Neural cell (in vitro differentiated cells): ENCODE measurements around the gene TCF25. TPM values are rescaled to one million over a fixed set of nuclear protein-coding genes. Genes with fewer than 3 reads are reported as not detected.

Experiments
- H2AFZ ChIP-seq: fragments of 200-600, 300-800 bp; sonication (generic), shearing (Covaris generic); 2 replicates; pipeline ENCODE4 v1.6.0; 2014; ENCODE audit warnings: low read depth, mild to moderate bottlenecking, antibody characterized with exemption, low read length, moderate library complexity
- H3F3A ChIP-seq: fragments of 200-600 bp; shearing (Covaris generic); 2 replicates; pipeline ENCODE4 v1.6.1; 2016; ENCODE audit warnings: mild to moderate bottlenecking, moderate library complexity, mixed read lengths, antibody characterized with exemption, low read length; ENCODE audit not compliant: insufficient read depth, poor library complexity, severe bottlenecking
- H3K27ac ChIP-seq: fragments of 200-600, 300-800 bp; sonication (generic), shearing (Covaris generic); 2 replicates; pipeline ENCODE4 v1.5.1; 2014; ENCODE audit warnings: mild to moderate bottlenecking, low read length, moderate library complexity
- H3K27me3 ChIP-seq: fragments of 300-800, 200-600 bp; sonication (generic), shearing (Covaris generic); 2 replicates; pipeline ENCODE4 v1.6.0; 2014; ENCODE audit warnings: mild to moderate bottlenecking, low read depth, low read length, moderate library complexity; ENCODE audit not compliant: insufficient read depth
- H3K36me3 ChIP-seq: fragments of 300-800, 200-600 bp; sonication (generic), shearing (Covaris generic); 2 replicates; pipeline ENCODE4 v1.5.1; 2014; ENCODE audit warnings: mild to moderate bottlenecking, antibody characterized with exemption, low read length, moderate library complexity; ENCODE audit not compliant: insufficient read depth
- H3K4me2 ChIP-seq: fragments of 300-800, 200-600 bp; sonication (generic), shearing (Covaris generic); 2 replicates; pipeline ENCODE4 v1.6.0; 2014; ENCODE audit warnings: mild to moderate bottlenecking, low read length
- H3K4me3 ChIP-seq: fragments of 300-800, 200-600 bp; sonication (generic), shearing (Covaris generic); 2 replicates; pipeline ENCODE4 v1.5.1; 2014; ENCODE audit warnings: mild to moderate bottlenecking, low read length, moderate library complexity
- H3K79me2 ChIP-seq: fragments of 200-600 bp; shearing (Covaris generic); replicated peaks from 2 replicates; pipeline ENCODE4 v1.6.0; 2014; ENCODE audit warnings: mild to moderate bottlenecking, low read length, moderate library complexity; ENCODE audit not compliant: insufficient read depth
- H3K9ac ChIP-seq: fragments of 300-800, 200-600 bp; sonication (generic), shearing (Covaris generic); 2 replicates; pipeline ENCODE4 v1.6.1; 2016; ENCODE audit warnings: mild to moderate bottlenecking, low read length, mixed read lengths
- H3K9me2 ChIP-seq: fragments of 200-600 bp; shearing (Covaris generic); 2 replicates; pipeline ENCODE4 v1.6.1; 2016; ENCODE audit warnings: mild to moderate bottlenecking, low read length, mixed read lengths; ENCODE audit not compliant: insufficient read depth
- H3K9me3 ChIP-seq: fragments of 200-600, 300-800 bp; sonication (generic), shearing (Covaris generic); 2 replicates; pipeline ENCODE4 v1.6.1; 2016; ENCODE audit warnings: mild to moderate bottlenecking, mixed run types, low read length, moderate library complexity, mixed read lengths
- H4K20me1 ChIP-seq: fragments of 200-600 bp; shearing (Covaris generic); 2 replicates; pipeline ENCODE4 v1.6.1; 2016; ENCODE audit warnings: mild to moderate bottlenecking, mixed run types; ENCODE audit not compliant: insufficient read depth
- CTCF ChIP-seq: fragments of 450-650 bp; IDR thresholded peaks from 2 replicates; pipeline ENCODE4 v1.5.1; 2014; ENCODE audit warnings: antibody characterized with exemption, mild to moderate bottlenecking, moderate library complexity; ENCODE audit not compliant: poor library complexity, severe bottlenecking
- EP300 ChIP-seq: fragments of 450-650 bp; conservative IDR thresholded peaks from 2 replicates; pipeline ENCODE4 v1.6.1; 2014; ENCODE audit warnings: antibody characterized with exemption, mild to moderate bottlenecking, moderate library complexity; ENCODE audit not compliant: poor library complexity, severe bottlenecking
- EZH2 ChIP-seq: fragments of 200-600, 300-800 bp; shearing (Covaris generic), sonication (generic); IDR thresholded peaks from 2 replicates; pipeline ENCODE4 v1.6.1; 2014; ENCODE audit warnings: antibody characterized with exemption, low read length, borderline replicate concordance, mild to moderate bottlenecking; ENCODE audit not compliant: insufficient read depth, poor library complexity, severe bottlenecking
- MXI1 ChIP-seq: fragments of 450-650 bp; conservative IDR thresholded peaks from 2 replicates; pipeline ENCODE4 v1.6.1; 2014; ENCODE audit warnings: antibody characterized with exemption, mild to moderate bottlenecking; ENCODE audit not compliant: poor library complexity, severe bottlenecking
- POLR2AphosphoS5 ChIP-seq: IDR thresholded peaks from 2 replicates; pipeline ENCODE4 v1.6.1; 2012
- RAD21 ChIP-seq: fragments of 450-650 bp; conservative IDR thresholded peaks from 2 replicates; pipeline ENCODE4 v1.6.1; 2014; ENCODE audit warnings: antibody characterized with exemption, mild to moderate bottlenecking, moderate library complexity
- REST ChIP-seq: IDR thresholded peaks from 2 replicates; pipeline ENCODE4 v1.6.1; 2012; ENCODE audit warnings: borderline replicate concordance
- SMC3 ChIP-seq: fragments of 450-650 bp; conservative IDR thresholded peaks from 2 replicates; pipeline ENCODE4 v1.6.1; 2014; ENCODE audit warnings: antibody characterized with exemption, mild to moderate bottlenecking, moderate library complexity; ENCODE audit not compliant: poor library complexity
- TAF1 ChIP-seq: IDR thresholded peaks from 2 replicates; pipeline ENCODE4 v1.6.1; 2012; ENCODE audit warnings: low read depth
- polyA plus RNA-seq: library from polyadenylated mRNA; depleted of rRNA; stranded (reverse); fragments of >200 nt; gene quantifications from 2 replicates; pipeline ENCODE4 v1.2.3, GENCODE V29; 2014

The TCF25 gene
- polyA plus RNA-seq, 1 donor from 2014 or later, result 200 TPM

GRCh38 chr16:89859615-89860007 is 13.8 kb upstream of the TCF25 start:
- Histone ChIP-seq H3K36me3 (peaks cover 9% of the 10 kb centered on the region), H3K27ac (no peak overlapping the region)

GRCh38 chr16:89860747-89861304 is 12.6 kb upstream of the TCF25 start:
- H3K79me2 ChIP-seq, result no peaks in the 10 kb centered on the region
- peaks cover 13% of the 10 kb centered on the region for H3K36me3 ChIP-seq
- no peaks in the 10 kb centered on the region for H3K27me3 ChIP-seq
- no peaks in the 10 kb centered on the region for H3K9me3 ChIP-seq
- no peaks in the 10 kb centered on the region for H3F3A ChIP-seq
- H3K4me3 ChIP-seq, result no peak overlapping the region
- H3K27ac ChIP-seq, result no peak overlapping the region
- TF ChIP-seq RAD21 (peak; percentile 82), CTCF (peak; percentile 85), SMC3 (peak; percentile 72), EZH2 (no peak)
- no peak overlapping the region for H3K4me2 ChIP-seq
- H3K9me2 ChIP-seq, result no peaks in the 10 kb centered on the region
- no peaks in the 10 kb centered on the region for H4K20me1 ChIP-seq
- H3K9ac ChIP-seq, result no peak overlapping the region
- H2AFZ ChIP-seq, result no peak overlapping the region

More at GRCh38 chr16:89859615-89860007, 13.8 kb upstream of the TCF25 start:
- Histone ChIP-seq H3F3A (no peaks in the 10 kb centered on the region), H3K4me2 (no peak overlapping the region), H3K79me2 (no peaks in the 10 kb centered on the region), H3K9ac (no peak overlapping the region), H3K4me3 (no peak overlapping the region), H3K27me3 (no peaks in the 10 kb centered on the region), H3K9me2 (no peaks in the 10 kb centered on the region), H3K9me3 (no peaks in the 10 kb centered on the region), H2AFZ (no peak overlapping the region), H4K20me1 (no peaks in the 10 kb centered on the region)
- TF ChIP-seq CTCF (no peak), RAD21 (no peak), REST (no peak), EP300 (no peak), SMC3 (no peak), TAF1 (no peak), POLR2AphosphoS5 (no peak), MXI1 (no peak), EZH2 (no peak)
